ENCODE measurements around the gene SSH2. TPM values are rescaled to one million over a fixed set of nuclear protein-coding genes. Genes with fewer than 3 reads are reported as not detected.

SSH2 gene
- total and polyA plus RNA-seq, 9 of the 15 experiments (the other 6 are each of a cell fraction or from before 2014, with no cell fraction given): 3.9 to 16.1 (median 10.2) TPM

DNA sequence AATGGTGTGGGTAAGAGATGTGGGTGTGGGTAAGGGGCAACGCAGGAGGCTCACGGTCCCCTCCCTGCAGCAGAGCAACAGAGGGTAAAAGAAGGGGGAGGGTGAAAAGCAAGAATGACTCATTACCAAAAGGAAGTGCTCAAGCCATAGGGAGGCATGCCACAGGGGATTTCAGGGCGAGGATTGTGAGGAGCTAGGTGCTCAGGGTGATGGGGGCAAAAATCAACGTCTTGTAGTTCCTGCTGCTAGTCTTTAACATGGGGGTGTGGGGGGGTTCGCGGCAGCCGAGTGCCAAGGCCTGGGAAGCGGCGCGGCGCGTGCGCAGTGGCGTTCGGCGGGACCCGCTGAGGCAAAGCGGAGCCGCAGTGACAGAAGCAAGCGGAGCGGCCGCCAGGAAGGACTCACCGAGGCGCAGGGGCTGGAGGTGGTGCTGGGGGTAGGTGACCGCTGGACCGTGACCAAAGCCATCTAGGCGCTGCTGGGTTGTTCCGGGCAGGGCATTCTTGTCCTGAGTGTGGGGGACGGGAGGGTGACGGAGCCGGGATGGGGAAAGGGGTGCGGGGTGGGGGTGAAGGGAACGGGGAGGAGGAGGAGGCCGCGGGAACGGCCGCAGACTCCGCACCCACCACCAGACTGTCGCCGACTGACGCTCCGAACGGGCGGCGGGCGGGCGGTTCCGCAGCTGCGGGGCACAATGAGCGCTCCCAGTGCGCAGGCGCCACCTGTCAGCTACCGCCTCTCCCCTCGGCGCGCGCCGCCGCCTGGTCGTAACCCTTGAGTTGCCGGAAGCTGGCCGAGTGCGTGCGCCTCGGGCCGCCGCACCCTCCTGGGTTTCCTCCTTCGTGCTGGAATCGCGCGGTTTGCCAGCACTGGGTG lies at the start of gene SSH2 (continued):
- TF ChIP-seq CREB3 (tag; conservative IDR thresholded peaks at IDR 0.05; ENCODE audit: low read depth) (no peak), BCOR (IDR thresholded peaks at IDR 0.05) (peak; percentile 51; the same call in 1 of the 2 replicates), THRB (CRISPR knock-in tag; conservative IDR thresholded peaks at IDR 0.05) (no peak), SMAD3 (CRISPR knock-in tag; conservative IDR thresholded peaks at IDR 0.05) (no peak), ZNF133 (CRISPR knock-in tag; IDR thresholded peaks at IDR 0.05) (no peak), ZFP30 (CRISPR knock-in tag; IDR thresholded peaks at IDR 0.05; ENCODE audit: borderline replicate concordance) (no peak), CHD4 (IDR thresholded peaks at IDR 0.05; ENCODE audit: insufficient read depth, insufficient replicate concordance, low read depth, low read length, poor library complexity, severe bottlenecking) (no peak), BRCA1 (IDR thresholded peaks at IDR 0.05) (no peak), BRCA1 (CRISPR knock-in tag; IDR thresholded peaks at IDR 0.05) (no peak), ARID3A (IDR thresholded peaks at IDR 0.05; ENCODE audit: borderline replicate concordance, low read depth, low read length) (no peak), MLLT1 (IDR thresholded peaks at IDR 0.05) (peak in 1 of 2 experiments; percentile 60; a peak in 2 of 4 replicates), LARP7 (IDR thresholded peaks at IDR 0.05) (no peak), SRSF7 (optimal IDR thresholded peaks at IDR 0.05; ENCODE audit: low read depth, low read length) (no peak), NR3C1 (CRISPR knock-in tag; IDR thresholded peaks at IDR 0.05) (no peak), RBM39 (optimal IDR thresholded peaks at IDR 0.05; ENCODE audit: low read depth, low read length) (no peak)
- TF ChIP-seq, protein P1, sequence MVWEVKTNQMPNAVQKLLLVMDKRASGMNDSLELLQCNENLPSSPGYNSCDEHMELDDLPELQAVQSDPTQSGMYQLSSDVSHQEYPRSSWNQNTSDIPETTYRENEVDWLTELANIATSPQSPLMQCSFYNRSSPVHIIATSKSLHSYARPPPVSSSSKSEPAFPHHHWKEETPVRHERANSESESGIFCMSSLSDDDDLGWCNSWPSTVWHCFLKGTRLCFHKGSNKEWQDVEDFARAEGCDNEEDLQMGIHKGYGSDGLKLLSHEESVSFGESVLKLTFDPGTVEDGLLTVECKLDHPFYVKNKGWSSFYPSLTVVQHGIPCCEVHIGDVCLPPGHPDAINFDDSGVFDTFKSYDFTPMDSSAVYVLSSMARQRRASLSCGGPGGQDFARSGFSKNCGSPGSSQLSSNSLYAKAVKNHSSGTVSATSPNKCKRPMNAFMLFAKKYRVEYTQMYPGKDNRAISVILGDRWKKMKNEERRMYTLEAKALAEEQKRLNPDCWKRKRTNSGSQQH (CRISPR knock-in tag; IDR thresholded peaks at IDR 0.05): 0 out of 2 replicates have a peak, but pooled peaks have one; percentile 23
- TF ChIP-seq, protein P2, sequence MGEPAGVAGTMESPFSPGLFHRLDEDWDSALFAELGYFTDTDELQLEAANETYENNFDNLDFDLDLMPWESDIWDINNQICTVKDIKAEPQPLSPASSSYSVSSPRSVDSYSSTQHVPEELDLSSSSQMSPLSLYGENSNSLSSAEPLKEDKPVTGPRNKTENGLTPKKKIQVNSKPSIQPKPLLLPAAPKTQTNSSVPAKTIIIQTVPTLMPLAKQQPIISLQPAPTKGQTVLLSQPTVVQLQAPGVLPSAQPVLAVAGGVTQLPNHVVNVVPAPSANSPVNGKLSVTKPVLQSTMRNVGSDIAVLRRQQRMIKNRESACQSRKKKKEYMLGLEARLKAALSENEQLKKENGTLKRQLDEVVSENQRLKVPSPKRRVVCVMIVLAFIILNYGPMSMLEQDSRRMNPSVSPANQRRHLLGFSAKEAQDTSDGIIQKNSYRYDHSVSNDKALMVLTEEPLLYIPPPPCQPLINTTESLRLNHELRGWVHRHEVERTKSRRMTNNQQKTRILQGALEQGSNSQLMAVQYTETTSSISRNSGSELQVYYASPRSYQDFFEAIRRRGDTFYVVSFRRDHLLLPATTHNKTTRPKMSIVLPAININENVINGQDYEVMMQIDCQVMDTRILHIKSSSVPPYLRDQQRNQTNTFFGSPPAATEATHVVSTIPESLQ (CRISPR knock-in tag; IDR thresholded peaks at IDR 0.05): no peak
